DMS114 treated with DMSO at 0.1 percent for 48 hours (cell line): Measurements from ENCODE around the gene DYNLRB2.

Experiments
- DNase-seq: peaks from one replicate; lab custom pipeline; 2025; ENCODE audit not compliant: unreplicated experiment; lab: John Stamatoyannopoulos, UW

The DYNLRB2 gene

GRCh38 chr16:80547145-80547544 lies 6.4 kb downstream of the DYNLRB2 start:
- no peak for DNase-seq

GRCh38 chr16:80552277-80552676 lies 11.5 kb downstream of the DYNLRB2 start:
- no peak for DNase-seq

GRCh38 chr16:80554033-80554432 lies 13.2 kb downstream of the DYNLRB2 start:
- no peak for DNase-seq

- no peak for DNase-seq
Measured at GRCh38 chr16:80556481-80556880, 15.7 kb downstream of the DYNLRB2 start.

- DNase-seq, result no peak
Measured at GRCh38 chr16:80557037-80557436, 16.2 kb downstream of the DYNLRB2 start.

- DNase-seq, result no peak
Measured at GRCh38 chr16:80559369-80559768, 18.6 kb downstream of the DYNLRB2 start.

GRCh38 chr16:80563066-80563465 lies 22.3 kb downstream of the DYNLRB2 start:
- DNase-seq, result no peak

GRCh38 chr16:80564394-80564793 lies 23.6 kb downstream of the DYNLRB2 start:
- DNase-seq, result no peak

- no peak for DNase-seq
Measured at GRCh38 chr16:80569440-80570105, 28.8 kb downstream of the DYNLRB2 start.

GRCh38 chr16:80570106-80570478 lies 29.3 kb downstream of the DYNLRB2 start:
- no peak for DNase-seq

GRCh38 chr16:80573700-80574120 lies 32.9 kb downstream of the DYNLRB2 start:
- no peak for DNase-seq

GRCh38 chr16:80576343-80576912 lies 35.6 kb downstream of the DYNLRB2 start:
- no peak for DNase-seq

GRCh38 chr16:80577485-80578280 lies 36.9 kb downstream of the DYNLRB2 start:
- DNase-seq, result no peak

- DNase-seq, result no peak
Measured at GRCh38 chr16:80580109-80580832, 39.5 kb downstream of the DYNLRB2 start.

- no peak for DNase-seq
Measured at GRCh38 chr16:80583466-80583865, 42.7 kb downstream of the DYNLRB2 start.

- DNase-seq, result no peak
Measured at GRCh38 chr16:80585764-80586163, 45.0 kb downstream of the DYNLRB2 start.

- no peak for DNase-seq
Measured at GRCh38 chr16:80586476-80586875, 45.7 kb downstream of the DYNLRB2 start.

- no peak for DNase-seq
Measured at GRCh38 chr16:80587071-80587470, 46.3 kb downstream of the DYNLRB2 start.

GRCh38 chr16:80591071-80591915 lies 50.5 kb downstream of the DYNLRB2 start:
- DNase-seq, result no peak

- no peak for DNase-seq
Measured at GRCh38 chr16:80592273-80592672, 51.5 kb downstream of the DYNLRB2 start.

GRCh38 chr16:80594756-80595155 lies 54.0 kb downstream of the DYNLRB2 start:
- DNase-seq, result no peak
